OCI-LY7 (cell line): ENCODE data around the gene MRAS. TPM values are rescaled to one million over a fixed set of nuclear protein-coding genes. Genes with fewer than 3 reads are reported as not detected.

Experiments
- BruUV-seq: library from RNA; stranded (reverse); fragments of 400-500 nt; replicated peaks from 2 replicates; lab custom pipeline; 2021; lab: Mats Ljungman, UMichigan
- CTCF ChIA-PET: fragments of 300-600 bp; sonication (Branson Sonifier 250); formaldehyde crosslinking; loops from one replicate; lab custom pipeline; 2022; ENCODE audit warnings: antibody characterized with exemption; ENCODE audit not compliant: unreplicated experiment; lab: Charles Lee
- POLR2A ChIA-PET: fragments of 300-600 bp; sonication (Branson Sonifier 250); formaldehyde crosslinking; loops from one replicate; lab custom pipeline; 2022; ENCODE audit warnings: antibody characterized with exemption; lab: Charles Lee
- DNase-seq: peaks from one replicate; pipeline ENCODE4 v3.0.0-alpha.2; 2015; ENCODE audit warnings: low spot score
- H2AFZ ChIP-seq: fragments of 200-600 bp; sonication (generic), shearing (Covaris generic); 2 replicates; pipeline ENCODE4 v1.6.1; 2014; ENCODE audit warnings: mild to moderate bottlenecking, antibody characterized with exemption, low read length, moderate library complexity
- H3K27ac ChIP-seq: fragments of 200-600 bp; sonication (generic); 2 replicates; pipeline ENCODE4 v1.5.1; 2014; ENCODE audit warnings: mixed run types, low read depth, mild to moderate bottlenecking, moderate library complexity, low read length, inconsistent platforms; ENCODE audit not compliant: poor library complexity, severe bottlenecking
- H3K36me3 ChIP-seq: fragments of 200-600 bp; sonication (generic); 2 replicates; pipeline ENCODE4 v1.6.1; 2014; ENCODE audit warnings: mild to moderate bottlenecking, antibody characterized with exemption, low read length, moderate library complexity, mixed read lengths; ENCODE audit not compliant: insufficient read depth
- H3K4me1 ChIP-seq: fragments of 200-600 bp; sonication (generic); 2 replicates; pipeline ENCODE4 v1.5.1; 2014; ENCODE audit warnings: mild to moderate bottlenecking, low read length; ENCODE audit not compliant: insufficient read depth, poor library complexity, severe bottlenecking
- H3K4me2 ChIP-seq: fragments of 200-600 bp; sonication (generic); 2 replicates; pipeline ENCODE4 v1.6.1; 2014; ENCODE audit warnings: mild to moderate bottlenecking, low read length
- H3K4me3 ChIP-seq: fragments of 200-600 bp; sonication (generic); 2 replicates; pipeline ENCODE4 v1.5.1; 2014; ENCODE audit warnings: mild to moderate bottlenecking, low read depth, low read length; ENCODE audit not compliant: poor library complexity, severe bottlenecking
- H3K79me2 ChIP-seq: fragments of 200-600 bp; sonication (generic); 2 replicates; pipeline ENCODE4 v1.6.1; 2016; ENCODE audit warnings: low read depth, mild to moderate bottlenecking, low read length, moderate library complexity, mixed read lengths; ENCODE audit not compliant: insufficient read depth
- H3K9me2 ChIP-seq: fragments of 200-600 bp; sonication (generic); 2 replicates; pipeline ENCODE4 v1.6.1; 2016; ENCODE audit warnings: mild to moderate bottlenecking, low read length, mixed read lengths; ENCODE audit not compliant: insufficient read depth
- H3K9me3 ChIP-seq: fragments of 200-600 bp; sonication (generic); 2 replicates; pipeline ENCODE4 v1.6.1; 2014; ENCODE audit warnings: mild to moderate bottlenecking, mixed run types, low read length, mixed read lengths
- H4K20me1 ChIP-seq: fragments of 200-600 bp; sonication (generic); 2 replicates; pipeline ENCODE4 v1.6.1; 2014; ENCODE audit warnings: mild to moderate bottlenecking, antibody characterized with exemption, low read length, moderate library complexity, mixed read lengths; ENCODE audit not compliant: insufficient read depth
- CTCF ChIP-seq: fragments of 200-600 bp; sonication (generic); conservative IDR thresholded peaks from 2 replicates; pipeline ENCODE4 v1.5.1; 2014; ENCODE audit warnings: mild to moderate bottlenecking, antibody characterized with exemption, low read length, moderate library complexity, mixed read lengths
- EZH2phosphoT487 ChIP-seq: fragments of 200-600 bp; sonication (generic); IDR thresholded peaks from 2 replicates; pipeline ENCODE4 v1.6.1; 2018; ENCODE audit warnings: low read depth, borderline replicate concordance, mild to moderate bottlenecking, mixed run types, antibody characterized with exemption, low read length, moderate library complexity, mixed read lengths
- intact Hi-C: fragments of 100-400 bp; cut with micrococcal nuclease; formaldehyde crosslinking; loops from one replicate; pipeline ENCODE4 v1.10.0; 2022; ENCODE audit not compliant: unreplicated experiment
- total RNA-seq, 2 experiments: library from RNA; depleted of rRNA in 1 of 2; stranded (reverse); fragments of >200 nt in 1 of 2; shearing (Covaris generic) in 1 of 2; gene quantifications; 2 replicates each; pipeline ENCODE4 v1.2.3, GENCODE V29; 2014 to 2022

The MRAS gene
- total RNA-seq, 2 experiments from 2014 or later, result not detected

GRCh38 chr3:138443091-138443490 lies 94.7 kb downstream of the MRAS start:
- DNase-seq, result no peak
- no peak overlapping the region for H3K4me3 ChIP-seq
- CTCF ChIA-PET, result no interaction called here
- no TSS peak for BruUV-seq
- H3K4me2 ChIP-seq, result no peak overlapping the region
- H4K20me1 ChIP-seq, result no peaks in the 10 kb centered on the region
- no peak for TF ChIP-seq EZH2phosphoT487
- no peak for TF ChIP-seq CTCF
- POLR2A ChIA-PET, result no interaction called here
- H3K36me3 ChIP-seq, result no peaks in the 10 kb centered on the region
- no peak overlapping the region for H3K27ac ChIP-seq
- H3K4me1 ChIP-seq, result no peaks in the 10 kb centered on the region
- no peaks in the 10 kb centered on the region for H3K9me2 ChIP-seq
- no peaks in the 10 kb centered on the region for H3K9me3 ChIP-seq
- intact Hi-C loops, result no loop called here
- H2AFZ ChIP-seq, result no peak overlapping the region
- no peaks in the 10 kb centered on the region for H3K79me2 ChIP-seq

- Histone ChIP-seq H2AFZ (no peak overlapping the region), H3K27ac (no peak overlapping the region), H3K9me3 (no peaks in the 10 kb centered on the region), H3K9me2 (no peaks in the 10 kb centered on the region), H3K4me3 (no peak overlapping the region), H4K20me1 (no peaks in the 10 kb centered on the region), H3K4me2 (no peak overlapping the region), H3K36me3 (no peaks in the 10 kb centered on the region), H3K4me1 (no peaks in the 10 kb centered on the region), H3K79me2 (no peaks in the 10 kb centered on the region)
- intact Hi-C loops, result no loop called here
- TF ChIP-seq EZH2phosphoT487 (no peak), CTCF (no peak)
- ChIA-PET POLR2A (no interaction called here), CTCF (no interaction called here)
- no TSS peak for BruUV-seq
- DNase-seq, result no peak
Observed at GRCh38 chr3:138443521-138444503, 95.4 kb downstream of the MRAS start.

GRCh38 chr3:138445236-138445635 lies 96.9 kb downstream of the MRAS start:
- no peaks in the 10 kb centered on the region for H3K4me1 ChIP-seq
- POLR2A ChIA-PET, result no interaction called here
- H3K79me2 ChIP-seq, result no peaks in the 10 kb centered on the region
- H3K4me3 ChIP-seq, result no peak overlapping the region
- no peak for TF ChIP-seq EZH2phosphoT487
- no peak for TF ChIP-seq CTCF
- intact Hi-C loops, result no loop called here
- no peak overlapping the region for H3K4me2 ChIP-seq
- no peak overlapping the region for H3K27ac ChIP-seq
- H3K36me3 ChIP-seq, result no peaks in the 10 kb centered on the region
- no TSS peak for BruUV-seq
- CTCF ChIA-PET, result no interaction called here
- H4K20me1 ChIP-seq, result no peaks in the 10 kb centered on the region
- H3K9me3 ChIP-seq, result no peaks in the 10 kb centered on the region
- no peaks in the 10 kb centered on the region for H3K9me2 ChIP-seq
- DNase-seq, result no peak
- H2AFZ ChIP-seq, result no peak overlapping the region
